HL-60 (cell line): Measurements from ENCODE around the gene MARF1.
"Not testable (repeated sequence)": the region's sequence is repeated elsewhere in the genome, so short reads cannot be mapped to it uniquely, and the experiment has no call there.

Experiments used
- DNase-seq, 2 experiments: peaks; one replicate each; pipeline ENCODE4 v3.0.0-alpha.2; 2010 to 2020; ENCODE audit warnings: low read depth in 1 of 2, low spot score in 1 of 2
- H3K27ac ChIP-seq: fragments of 250-450 bp; sonication (Bioruptor Pico); replicated peaks from 2 replicates; pipeline ENCODE4 v1.5.1; 2020; ENCODE audit warnings: mild to moderate bottlenecking, moderate library complexity
- H3K27me3 ChIP-seq: fragments of 250-450 bp; sonication (Bioruptor Pico); 2 replicates; pipeline ENCODE4 v1.5.1; 2021; ENCODE audit warnings: mild to moderate bottlenecking, moderate library complexity; ENCODE audit not compliant: insufficient read depth, poor library complexity, severe bottlenecking
- H3K4me3 ChIP-seq: replicated peaks from 2 replicates; pipeline ENCODE4 v1.5.1; 2011; ENCODE audit warnings: mild to moderate bottlenecking, control low read depth, low read length; ENCODE audit not compliant: insufficient read depth
- CTCF ChIP-seq: IDR thresholded peaks from one replicate; pipeline ENCODE4 v1.5.1; 2011; ENCODE audit warnings: low read length, control low read depth, inconsistent platforms; ENCODE audit not compliant: insufficient read depth
- GABPA ChIP-seq: IDR thresholded peaks from 2 replicates; pipeline ENCODE4 v1.6.1; 2012; ENCODE audit warnings: low read depth
- POLR2AphosphoS5 ChIP-seq: IDR thresholded peaks from 2 replicates; pipeline ENCODE4 v1.6.1; 2012; ENCODE audit warnings: low read depth
- REST ChIP-seq: IDR thresholded peaks from 2 replicates; pipeline ENCODE4 v1.6.1; 2012; ENCODE audit warnings: low read depth; ENCODE audit not compliant: insufficient replicate concordance
- SPI1 ChIP-seq: IDR thresholded peaks from 2 replicates; pipeline ENCODE4 v1.6.1; 2012; ENCODE audit warnings: low read depth, mild to moderate bottlenecking, borderline replicate concordance

The MARF1 gene

GRCh38 chr16:15547768-15548096 is 95.2 kb downstream of the MARF1 start:
- H3K27me3 ChIP-seq: no peaks in the 10 kb centered on the region
- H3K27ac ChIP-seq: no peak overlapping the region
- no peak overlapping the region for H3K4me3 ChIP-seq
- DNase-seq: no peak
- TF ChIP-seq SPI1: no peak
- TF ChIP-seq GABPA: no peak
- TF ChIP-seq POLR2AphosphoS5: no peak
- TF ChIP-seq CTCF: no peak
- TF ChIP-seq REST: no peak

- not testable (repeated sequence) for DNase-seq, H3K27me3 ChIP-seq, H3K27ac ChIP-seq, H3K4me3 ChIP-seq
Measured at GRCh38 chr16:15547072-15547767, 95.7 kb downstream of the MARF1 start.

GRCh38 chr16:15545544-15545943 is 97.4 kb downstream of the MARF1 start:
- Histone ChIP-seq H3K27ac (no peak overlapping the region), H3K4me3 (no peak overlapping the region), H3K27me3 (no peaks in the 10 kb centered on the region)
- no peak for TF ChIP-seq SPI1
- no peak for TF ChIP-seq REST
- no peak for TF ChIP-seq POLR2AphosphoS5
- no peak for TF ChIP-seq CTCF
- TF ChIP-seq GABPA: no peak
- DNase-seq: no peak

GRCh38 chr16:15544405-15544804 is 98.5 kb downstream of the MARF1 start:
- H3K4me3 ChIP-seq: no peak overlapping the region
- H3K27ac ChIP-seq: no peak overlapping the region
- TF ChIP-seq CTCF (no peak), GABPA (no peak), REST (no peak), SPI1 (no peak), POLR2AphosphoS5 (no peak)
- DNase-seq: no peak
- no peaks in the 10 kb centered on the region for H3K27me3 ChIP-seq
